Muscle layer of duodenum (tissue), 2 donors: ENCODE data around the gene CCDC175.

Experiments
- H3K27ac ChIP-seq: one replicate; pipeline ENCODE4 v1.7.0; 2013; ENCODE audit warnings: mild to moderate bottlenecking, low read length
- H3K27me3 ChIP-seq: one replicate; pipeline ENCODE4 v1.7.0; 2013; ENCODE audit warnings: low read depth, mild to moderate bottlenecking, control low read depth, low read length
- H3K36me3 ChIP-seq, 2 donors: one replicate each; pipeline ENCODE4 v1.7.0; 2013; ENCODE audit warnings: low read length in 2 of 2, control low read depth in 1 of 2, mild to moderate bottlenecking in 1 of 2; ENCODE audit not compliant: insufficient read depth in 2 of 2, control insufficient read depth in 1 of 2
- H3K4me1 ChIP-seq, 2 donors: one replicate each; pipeline ENCODE4 v1.7.0; 2013; ENCODE audit warnings: low read length in 2 of 2, mild to moderate bottlenecking in 2 of 2, control low read depth in 1 of 2, moderate library complexity in 1 of 2; ENCODE audit not compliant: insufficient read depth in 2 of 2, control insufficient read depth in 1 of 2
- H3K4me3 ChIP-seq, 2 donors: one replicate each; pipeline ENCODE4 v1.7.0; 2013; ENCODE audit warnings: low read length in 2 of 2, low read depth in 1 of 2, mild to moderate bottlenecking in 1 of 2
- H3K9me3 ChIP-seq, 2 donors: one replicate each; pipeline ENCODE4 v1.7.0; 2013; ENCODE audit warnings: low read length in 2 of 2, control low read depth in 1 of 2, mild to moderate bottlenecking in 1 of 2; ENCODE audit not compliant: control insufficient read depth in 1 of 2
- donor health status: healthy.

CCDC175 gene

DNA sequence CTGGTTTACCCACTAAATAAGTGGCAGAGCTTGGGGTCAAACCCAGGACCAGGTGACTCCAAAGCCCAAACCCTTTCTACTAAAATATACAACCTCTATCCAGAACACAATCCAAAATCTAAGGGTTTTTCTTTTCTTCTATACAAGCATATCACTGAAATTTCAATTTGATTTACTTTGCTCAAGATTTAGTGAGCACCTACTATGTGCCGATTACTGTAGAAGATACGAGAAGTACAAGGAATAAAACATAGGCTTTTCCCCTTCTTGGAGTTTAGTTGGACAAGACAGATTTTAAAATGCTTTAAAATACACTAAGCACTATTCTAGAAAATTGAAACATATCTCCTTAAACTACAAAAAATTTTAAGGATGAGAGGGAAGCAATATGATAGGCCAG, 95.2 kb downstream of the CCDC175 start:
- Histone ChIP-seq H3K9me3 (no peaks in the 10 kb centered on the region), H3K27ac (peak overlapping the region; percentile 25), H3K36me3 (peaks cover 0 to 24% of the 10 kb centered on the region in 2 donors)

DNA sequence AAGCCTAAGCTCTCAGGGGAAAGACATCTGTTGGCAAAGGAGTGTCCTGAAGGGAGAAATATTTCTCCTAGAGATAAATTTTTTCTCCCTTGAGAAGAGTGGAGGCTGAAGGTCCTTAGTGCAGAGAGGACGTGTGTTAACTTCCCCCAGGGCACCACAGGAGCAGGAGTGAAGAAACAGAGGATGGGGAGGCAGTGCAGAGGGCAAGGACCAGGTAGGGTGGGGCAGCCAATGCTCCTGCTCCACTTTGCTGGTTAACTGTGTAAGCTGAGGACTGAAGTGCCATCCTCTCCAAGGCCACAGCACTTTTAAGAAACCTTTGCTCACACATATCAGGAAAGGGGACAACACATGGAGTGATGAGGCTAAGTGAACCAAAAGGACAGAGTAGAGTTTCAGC, 96.4 kb downstream of the CCDC175 start:
- H3K27me3 ChIP-seq, result no peaks in the 10 kb centered on the region
- H3K9me3 ChIP-seq, result no peaks in the 10 kb centered on the region
- H3K4me1 ChIP-seq, result peaks cover 21 to 26% of the 10 kb centered on the region in 2 donors
- H3K4me3 ChIP-seq, result no peak overlapping the region
- no peak overlapping the region for H3K27ac ChIP-seq
- peaks cover 4 to 33% of the 10 kb centered on the region in 2 donors for H3K36me3 ChIP-seq

More for the DNA sequence above, 95.2 kb downstream of the CCDC175 start:
- H3K27me3 ChIP-seq, result no peaks in the 10 kb centered on the region
- peak overlapping the region in 1 of 2 donors; percentile 99 for H3K4me3 ChIP-seq
- H3K4me1 ChIP-seq, result peaks cover 28 to 35% of the 10 kb centered on the region in 2 donors

DNA sequence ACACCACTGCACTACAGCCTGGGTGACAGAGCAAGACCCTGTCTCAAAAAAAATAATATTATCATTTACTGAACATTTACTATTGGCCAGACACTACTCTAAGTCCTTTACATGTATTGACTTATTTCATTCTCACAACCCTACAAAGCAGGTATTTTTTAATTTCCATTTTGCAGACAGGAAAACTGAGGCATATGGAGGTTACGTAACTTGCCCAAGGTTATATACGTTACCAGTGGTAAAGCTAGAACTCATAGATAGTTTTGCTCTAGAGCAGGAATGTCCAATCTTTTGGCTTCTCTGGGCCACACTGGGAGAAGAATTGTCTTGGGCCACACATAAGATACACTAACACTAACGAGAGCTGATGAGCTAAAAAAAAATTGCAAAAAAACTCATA, 98.1 kb downstream of the CCDC175 start:
- Histone ChIP-seq H3K4me1 (peaks cover 21 to 26% of the 10 kb centered on the region in 2 donors), H3K9me3 (no peaks in the 10 kb centered on the region), H3K4me3 (no peak overlapping the region), H3K27me3 (no peaks in the 10 kb centered on the region), H3K36me3 (peaks cover 10 to 28% of the 10 kb centered on the region in 2 donors), H3K27ac (no peak overlapping the region)

DNA sequence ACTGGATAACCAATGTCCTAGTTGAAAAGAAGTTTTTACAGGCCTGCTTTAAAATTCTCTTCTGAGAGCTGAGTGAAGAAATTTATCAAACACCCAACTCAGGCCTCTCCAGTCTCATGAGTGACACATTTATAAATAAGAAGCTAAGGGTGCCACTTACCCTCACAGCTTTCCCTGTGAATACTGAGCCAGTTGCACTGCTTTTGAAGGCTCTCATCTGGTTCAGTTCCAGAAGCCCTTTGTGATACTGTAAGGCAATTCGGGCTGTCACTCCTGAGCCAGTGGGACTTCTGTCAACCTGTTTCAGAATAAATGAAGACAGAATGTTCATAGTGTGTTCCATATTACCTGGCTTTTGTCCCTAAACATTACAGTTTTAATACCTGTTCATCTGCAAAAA, 100.9 kb downstream of the CCDC175 start:
- H3K36me3 ChIP-seq, result peaks cover 16 to 21% of the 10 kb centered on the region in 2 donors
- peaks cover 0 to 11% of the 10 kb centered on the region in 2 donors for H3K4me1 ChIP-seq
- H3K9me3 ChIP-seq, result no peaks in the 10 kb centered on the region
- no peaks in the 10 kb centered on the region for H3K27me3 ChIP-seq
- no peak overlapping the region for H3K4me3 ChIP-seq
- no peak overlapping the region for H3K27ac ChIP-seq

DNA sequence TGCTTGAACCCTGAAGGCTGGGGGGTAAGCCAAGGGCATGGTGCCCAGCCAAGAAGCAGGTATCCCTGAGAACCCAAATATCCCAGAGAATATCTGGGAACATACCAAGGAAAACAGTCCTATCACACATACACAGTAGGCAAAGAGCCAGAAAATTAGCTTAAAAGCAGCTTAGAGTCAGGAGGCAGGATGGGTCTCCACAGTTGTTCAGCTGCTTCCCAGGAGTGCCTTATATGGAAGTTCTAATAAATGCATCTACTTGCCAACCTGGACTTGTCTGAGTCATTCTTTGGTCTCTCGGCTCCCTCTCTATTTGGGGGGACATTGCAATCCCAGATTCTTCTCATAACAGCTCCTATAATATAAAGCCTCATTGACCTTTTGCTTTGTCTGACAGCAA, 102.4 kb downstream of the CCDC175 start:
- Histone ChIP-seq H3K4me1 (peaks cover 0 to 2% of the 10 kb centered on the region in 2 donors), H3K36me3 (peaks cover 16 to 28% of the 10 kb centered on the region in 2 donors), H3K27ac (no peak overlapping the region), H3K27me3 (no peaks in the 10 kb centered on the region), H3K9me3 (no peaks in the 10 kb centered on the region), H3K4me3 (no peak overlapping the region)

DNA sequence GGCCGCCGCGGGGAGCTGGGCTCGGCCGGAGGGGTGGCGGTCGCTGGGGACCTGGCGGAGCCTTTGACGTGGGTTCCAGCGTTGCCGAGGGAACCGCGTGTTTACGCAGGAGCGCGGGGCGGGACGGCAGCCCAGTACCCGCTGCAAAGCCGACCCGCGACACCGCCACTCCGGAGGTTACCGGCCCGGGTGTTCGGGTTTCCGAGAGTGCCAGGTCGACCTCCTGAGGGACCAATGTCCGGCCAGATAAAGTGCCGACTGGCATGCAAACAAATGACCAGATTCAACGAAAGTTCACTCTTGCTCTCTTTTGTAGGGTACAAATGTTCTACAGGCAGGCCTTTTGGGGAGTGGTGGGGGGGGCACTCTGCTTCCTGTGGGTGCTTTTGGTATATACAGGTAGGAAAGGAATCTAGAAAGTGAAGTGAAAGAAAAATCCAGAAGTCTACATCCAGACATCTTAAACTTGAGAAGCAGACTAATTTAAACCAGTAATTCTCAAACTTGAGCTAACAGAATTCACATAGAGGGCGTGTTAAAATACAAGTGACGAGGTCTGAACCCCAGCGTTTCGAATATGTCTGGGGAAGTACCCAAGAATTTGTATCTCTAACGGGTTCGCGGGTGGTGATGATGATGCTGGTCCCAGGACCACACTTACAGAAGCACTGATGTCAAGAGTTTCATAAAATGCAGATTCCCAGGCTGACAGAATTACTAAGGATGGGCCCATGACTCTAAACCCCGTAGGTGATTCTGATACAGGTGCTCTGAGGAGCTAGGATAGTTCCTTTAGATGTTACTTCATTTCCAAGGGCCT, 111.1 kb downstream of the CCDC175 start, which contains the start of gene GPR135:
TSS of gene GPR135 (minus strand) at position 65 of the 820 bp plus-strand sequence. CDS start 154 bp downstream, outside the sequence.
- Histone ChIP-seq H3K4me1 (peaks cover 0 to 12% of the 10 kb centered on the region in 2 donors), H3K27me3 (no peaks in the 10 kb centered on the region), H3K36me3 (peaks cover 0 to 6% of the 10 kb centered on the region in 2 donors), H3K4me3 (peak within 1 kb of the TSS; percentile 38 to 74), H3K27ac (no peak within 1 kb of the TSS), H3K9me3 (no peaks in the 10 kb centered on the region)

DNA sequence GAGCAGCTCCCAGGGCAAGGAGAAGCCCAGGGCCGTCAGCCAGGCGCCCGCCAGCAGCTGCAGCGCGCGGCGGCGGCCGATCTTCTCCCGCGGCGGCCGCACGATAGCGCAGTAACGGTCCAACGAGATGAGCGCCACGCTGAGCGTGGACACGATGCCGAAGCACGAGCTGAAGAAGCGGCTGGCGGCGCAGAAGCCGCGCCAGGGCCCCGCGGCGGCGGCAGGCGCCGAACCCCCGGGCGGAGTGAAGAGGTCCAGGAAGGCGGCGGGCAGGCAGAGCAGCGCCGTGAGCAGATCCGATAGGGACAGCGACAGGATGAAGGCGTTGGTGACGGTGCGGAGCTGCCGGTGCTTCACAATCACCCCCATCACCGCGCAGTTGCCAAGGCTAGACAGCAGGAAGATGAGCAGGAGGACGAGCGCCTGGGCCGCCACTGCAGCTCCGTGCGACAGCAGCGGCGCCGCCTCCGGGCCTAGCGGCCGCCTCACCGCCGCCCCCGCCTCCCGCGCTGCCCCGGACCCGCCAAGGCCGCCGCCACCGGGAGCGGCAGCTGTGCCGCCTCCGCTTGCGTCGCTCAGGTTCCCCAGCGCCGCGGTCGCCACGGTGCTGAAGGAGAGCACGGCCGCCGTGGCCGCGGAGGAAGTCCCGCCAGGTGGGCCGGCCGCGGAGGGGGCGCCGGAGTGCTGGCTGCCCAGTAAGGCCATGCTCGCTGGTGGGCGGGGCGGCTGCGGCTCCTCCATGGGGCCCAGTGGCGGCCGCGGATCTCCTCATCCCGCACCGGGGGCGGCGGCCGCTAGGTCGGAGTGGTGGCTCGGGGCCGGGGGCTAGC, 111.9 kb downstream of the CCDC175 start:
- Histone ChIP-seq H3K36me3 (no peaks in the 10 kb centered on the region), H3K4me3 (peak overlapping the region; percentile 38 to 74), H3K9me3 (no peaks in the 10 kb centered on the region), H3K27me3 (no peaks in the 10 kb centered on the region), H3K4me1 (peaks cover 0 to 12% of the 10 kb centered on the region in 2 donors), H3K27ac (no peak overlapping the region)

DNA sequence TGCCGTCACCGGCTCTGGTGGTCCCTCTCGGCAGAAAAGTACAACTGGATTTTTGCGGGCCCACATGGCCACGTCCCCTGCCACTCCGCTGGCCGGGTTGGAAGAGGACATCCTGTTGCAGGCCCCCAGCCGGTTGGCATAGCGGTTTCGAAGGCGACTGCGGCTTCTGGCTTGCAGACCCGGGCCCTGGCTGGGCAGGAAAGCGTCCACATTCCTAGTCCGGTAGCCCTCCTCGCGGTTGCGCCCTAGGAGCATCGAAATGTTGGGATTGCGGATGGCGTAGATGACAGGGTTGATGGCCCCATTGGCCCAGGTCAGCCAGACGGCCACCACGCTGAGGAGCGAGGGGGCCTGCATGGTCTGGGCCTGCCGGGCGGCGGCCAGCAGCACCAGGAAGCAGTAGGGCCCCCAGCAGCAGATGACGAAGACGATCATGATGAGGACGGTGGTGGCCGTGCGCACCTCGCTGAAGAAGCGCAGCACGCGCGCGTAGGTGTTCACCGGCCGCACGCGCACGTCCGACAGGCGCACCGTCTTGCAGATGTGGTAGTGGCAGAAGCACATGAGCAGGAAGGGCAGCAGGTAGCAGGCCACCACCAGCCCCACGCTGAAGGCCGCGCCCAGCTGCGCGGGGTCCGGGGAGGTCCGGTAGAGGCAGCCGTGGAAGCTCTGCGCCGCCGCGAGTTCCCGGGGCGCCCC, 112.7 kb downstream of the CCDC175 start:
- Histone ChIP-seq H3K27ac (no peak overlapping the region), H3K9me3 (no peaks in the 10 kb centered on the region), H3K4me1 (peaks cover 0 to 12% of the 10 kb centered on the region in 2 donors), H3K4me3 (peak overlapping the region; percentile 38 to 74), H3K27me3 (no peaks in the 10 kb centered on the region), H3K36me3 (no peaks in the 10 kb centered on the region)

DNA sequence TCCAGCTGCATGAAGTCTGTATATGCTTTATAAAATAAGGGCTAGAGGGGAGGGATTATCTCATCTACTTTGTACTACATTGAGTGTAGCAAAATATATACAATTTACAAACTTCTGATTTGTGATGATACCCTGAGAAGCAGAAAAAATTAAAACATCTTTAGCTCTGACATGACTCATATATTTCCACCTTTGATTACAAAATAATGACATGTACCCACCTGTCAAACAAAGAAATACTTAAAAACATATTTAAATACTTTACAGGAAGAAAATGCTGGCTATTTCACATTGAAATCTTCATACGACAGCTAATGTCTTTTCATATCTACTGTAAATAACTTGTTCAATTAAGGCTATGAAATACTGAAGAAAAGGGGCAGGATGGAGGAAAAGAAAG, 114.7 kb downstream of the CCDC175 start:
- peaks cover 0 to 12% of the 10 kb centered on the region in 2 donors for H3K4me1 ChIP-seq

DNA sequence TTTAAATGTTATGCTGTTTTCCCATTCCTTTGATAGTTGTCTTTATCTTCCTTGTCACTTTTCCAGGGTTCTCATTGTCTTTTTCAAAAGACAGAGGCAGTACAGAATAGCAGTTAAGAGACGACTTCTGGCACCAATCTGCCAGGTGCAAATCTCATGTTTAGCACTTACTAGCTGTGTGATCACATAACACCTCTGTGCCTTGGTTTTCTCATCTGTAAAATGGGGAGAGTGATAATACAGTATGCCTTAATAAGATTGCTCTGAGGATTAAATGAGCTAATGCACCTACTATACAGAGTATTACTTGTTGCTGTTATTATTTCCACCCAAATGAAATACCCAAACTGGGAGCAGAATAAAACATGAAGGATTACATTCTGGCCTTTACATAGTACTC, 116.2 kb downstream of the CCDC175 start:
- no peaks in the 10 kb centered on the region for H3K9me3 ChIP-seq
- H3K4me1 ChIP-seq, result peaks cover 0 to 12% of the 10 kb centered on the region in 2 donors
- H3K4me3 ChIP-seq, result no peak overlapping the region
- no peaks in the 10 kb centered on the region for H3K27me3 ChIP-seq
- peaks cover 0 to 8% of the 10 kb centered on the region in 2 donors for H3K36me3 ChIP-seq
- H3K27ac ChIP-seq, result no peak overlapping the region

More for the DNA sequence above, 114.7 kb downstream of the CCDC175 start:
- Histone ChIP-seq H3K9me3 (no peaks in the 10 kb centered on the region), H3K36me3 (no peaks in the 10 kb centered on the region), H3K27me3 (no peaks in the 10 kb centered on the region), H3K27ac (no peak overlapping the region), H3K4me3 (no peak overlapping the region)

DNA sequence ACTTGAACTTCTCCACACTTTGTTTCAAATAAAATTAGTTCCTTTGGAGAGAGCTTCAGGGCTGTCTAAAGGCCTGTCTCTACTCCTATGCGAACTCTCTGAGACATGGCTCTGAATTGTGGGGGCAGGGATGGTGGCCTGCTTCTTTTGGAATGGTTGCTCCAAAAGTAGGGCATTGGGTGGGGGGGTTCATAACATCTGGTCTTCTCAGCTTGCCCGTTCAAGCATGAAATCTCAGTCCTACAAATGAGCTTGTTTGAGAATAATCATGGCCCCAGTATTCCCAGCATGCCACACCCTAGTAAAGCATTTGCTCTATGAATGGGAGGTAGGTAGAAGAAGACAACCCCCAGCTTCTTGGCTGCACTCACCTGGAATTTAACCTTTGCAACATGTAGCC, 118.1 kb downstream of the CCDC175 start:
- Histone ChIP-seq H3K27me3 (no peaks in the 10 kb centered on the region), H3K36me3 (peaks cover 0 to 12% of the 10 kb centered on the region in 2 donors), H3K4me3 (no peak overlapping the region), H3K9me3 (no peaks in the 10 kb centered on the region), H3K4me1 (peaks cover 0 to 5% of the 10 kb centered on the region in 2 donors), H3K27ac (no peak overlapping the region)
